GM10266 (cell line): Measurements from ENCODE around the gene NR2F1-AS1.

Experiments
- DNase-seq: peaks from one replicate; pipeline ENCODE4 v3.0.0; 2012; ENCODE audit errors: extremely low spot score
- CTCF ChIP-seq: IDR thresholded peaks from 2 replicates; pipeline ENCODE4 v1.5.1; 2012; ENCODE audit warnings: mild to moderate bottlenecking, low read depth; ENCODE audit not compliant: control insufficient read depth, insufficient read depth; ENCODE audit errors: missing control alignments

Gene NR2F1-AS1

GRCh38 chr5:93616538-93617174 lies 35.6 kb upstream of the NR2F1-AS1 start:
- no peak for DNase-seq
- TF ChIP-seq CTCF: no peak

GRCh38 chr5:93612855-93613243 lies 31.8 kb upstream of the NR2F1-AS1 start:
- DNase-seq: no peak
- TF ChIP-seq CTCF: no peak

- DNase-seq: no peak
These were observed 31.2 kb upstream of the NR2F1-AS1 start for GRCh38 chr5:93611976-93612854.

GRCh38 chr5:93611273-93611975 lies 30.4 kb upstream of the NR2F1-AS1 start:
- TF ChIP-seq CTCF: no peak
- no peak for DNase-seq

More at GRCh38 chr5:93611976-93612854, 31.2 kb upstream of the NR2F1-AS1 start:
- TF ChIP-seq CTCF: no peak

- TF ChIP-seq CTCF: no peak
- DNase-seq: no peak
These were observed 29.7 kb upstream of the NR2F1-AS1 start for GRCh38 chr5:93610581-93611272.

GRCh38 chr5:93609762-93610161 lies 28.7 kb upstream of the NR2F1-AS1 start:
- no peak for DNase-seq
- no peak for TF ChIP-seq CTCF
